Stimulated activated CD4-positive, alpha-beta T cell treated with anti-CD3 and anti-CD28 coated beads, Interleukin-4, amount 100 ng/mL, for 4 hours (primary cell): ENCODE data around the gene SPACDR.
"Not testable (repeated sequence)": the region's sequence is repeated elsewhere in the genome, so short reads cannot be mapped to it uniquely, and the experiment has no call there.

Experiments
- DNase-seq, 2 experiments: peaks; one replicate each; pipeline ENCODE4 v3.0.0-alpha.2; 2020

SPACDR gene

DNA sequence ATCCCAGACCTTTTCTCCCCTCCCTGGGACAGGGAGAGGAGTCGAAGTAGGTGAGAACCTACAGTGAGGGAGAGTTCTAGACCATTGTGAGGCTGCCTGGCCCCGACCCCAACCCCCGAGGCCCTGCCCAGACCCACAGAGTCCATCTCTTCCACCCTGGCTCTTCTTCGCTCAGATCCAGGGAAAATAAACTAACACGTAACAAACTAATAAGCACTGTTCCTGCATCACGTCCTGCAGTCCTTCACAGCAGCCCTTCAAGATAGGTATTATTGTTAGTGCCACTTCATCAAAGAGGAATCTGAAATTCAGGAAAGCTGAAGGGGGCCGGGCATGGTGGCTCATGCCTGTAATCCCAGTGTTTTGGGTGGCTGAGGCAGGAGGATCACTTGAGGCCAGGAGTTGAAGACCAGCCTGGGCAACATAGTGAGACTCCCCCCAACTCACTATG is at the start of gene SPACDR:
TSS of gene SPACDR (minus strand) at position 51 of the 451 bp plus-strand sequence. CDS start 235 bp downstream, outside the sequence.
- no peak for DNase-seq

- no peak for DNase-seq
Observed at GRCh38 chr7:100513212-100513810, 49.3 kb upstream of the SPACDR start.

GRCh38 chr7:100510437-100511239 is 46.6 kb upstream of the SPACDR start:
- no peak for DNase-seq

DNA sequence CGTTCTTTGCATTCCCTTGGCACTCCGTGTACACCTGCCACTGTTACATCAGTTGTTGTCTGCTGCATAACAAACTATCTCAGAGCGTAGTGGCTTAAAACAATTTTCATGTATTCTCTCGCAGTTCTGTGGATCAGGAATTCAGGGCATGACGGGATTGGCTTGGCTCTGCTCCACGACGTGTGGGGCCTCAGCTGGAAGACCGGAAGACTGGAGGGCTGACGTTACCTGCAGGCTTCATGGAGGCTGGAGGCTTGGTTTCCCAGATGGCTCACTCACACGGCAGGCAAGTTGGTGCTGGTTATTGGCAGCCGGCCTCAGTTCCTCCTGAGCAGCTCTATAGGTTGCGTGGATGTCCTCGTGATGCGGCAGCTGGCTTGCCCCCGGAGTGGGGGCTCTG is 45.2 kb upstream of the SPACDR start:
- DNase-seq, result no peak

- no peak for DNase-seq
Observed at GRCh38 chr7:100506356-100506923, 42.4 kb upstream of the SPACDR start.

- no peak for DNase-seq
Observed at GRCh38 chr7:100504887-100505611, 41.0 kb upstream of the SPACDR start.

DNA sequence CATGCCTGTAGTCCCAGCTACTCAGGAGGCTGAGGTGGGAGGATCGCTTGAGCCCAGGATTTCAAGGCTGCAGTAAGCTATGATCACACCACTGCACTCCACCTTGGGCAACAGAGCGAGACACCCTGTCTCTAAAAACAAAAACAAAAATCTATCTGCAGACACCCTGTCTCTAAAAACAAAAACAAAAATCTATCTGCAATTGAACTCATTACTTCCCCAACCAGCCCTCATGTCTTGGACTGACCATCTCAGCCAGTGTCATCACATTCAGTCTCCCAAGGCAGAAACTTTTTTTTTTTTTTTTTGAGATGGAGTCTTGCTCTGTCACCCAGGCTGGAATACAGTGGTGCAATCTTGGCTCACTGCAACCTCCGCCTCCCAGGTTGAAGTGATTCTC is 40.0 kb upstream of the SPACDR start:
- DNase-seq, result not testable (repeated sequence)

- not testable (repeated sequence) for DNase-seq
Observed at GRCh38 chr7:100500743-100501142, 36.7 kb upstream of the SPACDR start.

DNA sequence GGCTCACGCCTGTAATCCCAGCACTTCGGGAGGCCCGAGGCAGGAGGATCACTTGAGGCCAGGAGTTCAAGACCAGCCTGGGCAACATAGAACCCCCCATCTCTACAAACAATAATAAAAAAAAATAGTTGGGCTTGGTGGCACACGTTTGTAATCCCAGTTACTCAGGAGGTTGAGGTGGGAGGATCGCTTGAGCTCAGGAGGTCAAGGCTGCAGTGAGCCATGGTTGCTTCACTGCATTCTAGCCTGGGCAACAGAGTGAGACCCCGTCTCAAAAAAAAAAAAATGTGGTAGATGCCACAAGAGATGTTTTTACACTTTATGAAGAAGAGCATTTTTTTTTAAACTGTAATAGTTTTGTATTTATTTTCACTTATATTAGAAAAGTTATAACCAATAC is 32.4 kb upstream of the SPACDR start:
- DNase-seq, result no peak

DNA sequence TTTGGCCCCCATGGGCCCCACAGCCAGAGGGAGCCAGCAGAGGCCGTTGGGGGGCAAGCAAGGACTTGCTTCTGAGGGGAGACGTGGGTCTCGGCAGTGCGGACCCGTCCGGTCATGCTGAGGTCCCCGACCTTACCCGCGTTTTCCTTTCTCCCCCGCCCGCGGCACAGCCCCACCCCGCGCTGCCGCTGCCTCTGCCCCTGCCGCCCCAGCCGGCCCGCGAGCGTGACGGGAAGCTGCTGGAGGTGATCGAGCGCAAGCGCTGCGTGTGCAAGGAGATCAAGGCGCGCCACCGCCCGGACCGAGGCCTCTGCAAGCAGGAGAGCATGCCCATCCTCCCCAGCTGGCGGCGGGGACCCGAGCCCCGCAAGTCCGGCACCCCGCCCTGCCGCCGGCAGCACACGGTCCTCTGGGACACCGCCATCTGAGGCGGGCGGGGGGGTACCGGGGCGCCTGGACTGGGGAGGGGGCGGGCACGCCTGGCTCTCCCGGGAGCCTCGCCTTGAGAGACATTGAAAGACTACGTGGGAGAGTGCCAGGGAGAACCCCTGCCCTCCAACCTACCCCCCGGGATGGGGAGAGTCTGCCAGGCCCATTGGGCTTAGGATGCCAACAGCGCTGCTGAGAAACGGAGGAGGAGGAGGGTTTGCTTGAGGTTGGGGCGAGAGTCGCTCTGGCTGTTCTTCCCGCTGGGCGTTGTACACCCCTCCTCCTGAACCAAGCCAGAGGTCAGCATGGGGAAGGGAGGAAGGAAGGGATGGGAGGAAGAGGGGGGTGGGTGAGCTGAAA is 29.6 kb upstream of the SPACDR start:
- peak; percentile 44 to 66 for DNase-seq

DNA sequence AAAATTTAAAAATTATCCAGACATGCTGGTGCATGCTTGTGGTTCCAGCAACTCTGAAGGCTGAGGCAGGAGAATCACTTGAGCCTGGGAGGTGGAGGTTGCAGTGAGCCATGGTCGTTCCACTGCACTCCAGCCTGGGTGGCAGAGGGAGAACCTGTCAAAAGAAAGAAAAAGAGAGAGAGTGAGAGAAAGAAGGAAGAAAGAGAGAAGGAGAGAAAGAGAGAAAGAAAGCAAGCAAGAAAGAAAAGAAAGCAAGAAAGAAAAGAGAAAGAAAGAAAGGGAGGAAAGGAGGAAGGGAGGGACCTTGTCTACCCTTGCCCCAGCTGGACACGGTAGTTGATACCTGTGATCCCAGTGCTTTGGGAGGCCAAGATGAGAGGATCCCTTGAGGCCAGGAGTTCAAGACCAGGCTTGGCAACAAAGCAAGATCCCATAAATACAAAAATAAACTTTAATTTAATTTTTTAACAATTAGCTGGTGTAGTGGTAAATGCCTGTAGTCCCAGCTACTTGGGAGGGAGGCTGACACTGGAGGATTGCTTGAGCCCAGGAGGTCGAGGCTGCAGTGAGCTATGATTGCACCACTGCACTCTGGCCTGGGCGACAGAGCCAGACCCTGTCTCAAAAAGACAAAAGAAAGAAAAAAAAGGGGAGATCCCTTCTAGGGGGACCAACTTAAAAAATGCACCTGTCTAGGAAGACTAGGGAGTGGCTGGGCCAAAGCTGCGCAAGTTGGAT is 28.8 kb upstream of the SPACDR start:
- DNase-seq, result no peak

DNA sequence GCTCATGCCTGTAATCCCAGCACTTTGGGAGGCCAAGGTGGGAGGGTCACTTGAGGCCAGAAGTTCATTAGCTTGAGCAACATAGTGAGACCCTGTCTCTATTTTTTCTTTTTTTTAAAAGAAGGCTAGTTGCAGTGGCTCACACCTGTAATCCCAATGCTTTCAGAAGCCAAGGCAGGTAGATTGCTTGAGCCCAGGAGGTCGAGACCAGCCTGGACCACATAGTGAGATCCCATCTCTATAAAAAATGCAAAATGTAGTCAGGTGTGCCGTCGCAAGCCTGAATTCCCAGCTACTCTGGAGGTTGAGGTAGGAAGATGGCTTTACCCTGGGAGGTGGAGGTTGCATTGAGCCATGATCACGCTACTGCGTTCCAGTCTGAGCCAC is 27.1 kb upstream of the SPACDR start:
- DNase-seq, result no peak

GRCh38 chr7:100490483-100491191 is 26.6 kb upstream of the SPACDR start:
- DNase-seq, result no peak

DNA sequence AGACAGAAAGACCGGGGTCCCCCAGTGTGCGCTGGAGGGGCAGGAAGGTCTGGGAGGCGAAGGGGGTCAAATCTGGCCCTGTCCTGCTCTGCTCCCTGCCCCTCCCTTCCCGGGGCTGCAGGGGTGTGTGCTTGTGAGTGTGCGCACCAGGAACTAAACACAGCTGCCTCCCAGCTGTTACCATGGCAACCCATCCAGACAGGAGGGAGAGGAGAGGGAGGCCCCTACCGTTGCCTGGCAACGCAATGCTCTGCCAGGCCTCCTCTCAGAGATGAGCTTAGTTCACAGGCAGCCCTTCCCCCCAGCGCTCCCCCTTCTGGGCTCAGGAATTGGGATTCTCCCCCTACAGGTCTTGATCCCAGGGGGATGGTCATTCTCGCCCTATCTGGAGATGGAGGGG is 25.8 kb upstream of the SPACDR start:
- no peak for DNase-seq

DNA sequence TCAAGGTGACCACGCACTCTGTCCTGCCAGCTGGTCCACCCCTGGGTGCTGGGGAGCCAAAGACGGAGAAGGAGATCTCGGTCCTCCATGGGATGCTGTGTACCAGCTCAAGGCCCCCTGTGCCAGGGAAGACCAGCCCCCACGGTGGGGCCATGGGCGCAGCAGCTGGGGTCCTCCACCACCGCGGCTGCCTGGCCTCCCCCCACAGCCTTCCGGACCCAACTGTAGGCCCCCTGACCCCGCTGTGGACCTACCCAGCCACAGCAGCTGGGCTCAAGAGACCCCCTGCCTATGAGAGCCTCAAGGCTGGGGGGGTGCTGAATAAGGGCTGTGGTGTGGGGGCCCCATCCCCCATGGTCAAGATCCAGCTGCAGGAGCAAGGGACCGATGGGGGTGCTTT is 25.1 kb upstream of the SPACDR start:
- DNase-seq, result no peak

DNA sequence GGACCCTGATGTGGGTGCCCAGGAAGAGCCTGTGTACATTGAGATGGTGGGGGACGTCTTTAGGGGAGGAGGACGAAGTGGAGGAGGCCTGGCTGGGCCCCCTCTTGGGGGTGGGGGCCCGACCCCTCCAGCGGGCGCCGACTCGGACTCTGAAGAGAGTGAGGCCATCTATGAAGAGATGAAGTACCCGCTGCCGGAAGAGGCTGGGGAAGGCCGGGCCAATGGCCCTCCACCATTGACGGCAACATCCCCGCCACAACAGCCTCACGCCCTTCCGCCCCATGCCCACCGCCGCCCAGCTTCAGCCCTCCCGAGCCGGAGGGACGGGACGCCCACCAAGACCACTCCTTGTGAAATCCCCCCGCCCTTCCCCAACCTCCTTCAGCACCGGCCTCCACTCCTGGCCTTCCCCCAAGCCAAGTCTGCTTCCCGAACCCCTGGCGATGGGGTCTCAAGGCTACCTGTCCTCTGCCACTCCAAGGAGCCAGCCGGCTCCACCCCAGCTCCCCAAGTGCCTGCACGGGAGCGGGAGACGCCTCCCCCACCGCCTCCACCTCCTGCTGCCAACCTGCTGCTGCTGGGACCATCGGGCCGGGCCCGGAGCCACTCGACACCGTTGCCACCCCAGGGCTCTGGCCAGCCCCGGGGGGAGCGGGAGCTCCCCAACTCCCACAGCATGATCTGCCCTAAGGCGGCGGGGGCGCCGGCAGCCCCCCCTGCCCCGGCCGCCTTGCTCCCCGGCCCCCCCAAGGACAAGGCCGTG is 24.5 kb upstream of the SPACDR start:
- no peak for DNase-seq

DNA sequence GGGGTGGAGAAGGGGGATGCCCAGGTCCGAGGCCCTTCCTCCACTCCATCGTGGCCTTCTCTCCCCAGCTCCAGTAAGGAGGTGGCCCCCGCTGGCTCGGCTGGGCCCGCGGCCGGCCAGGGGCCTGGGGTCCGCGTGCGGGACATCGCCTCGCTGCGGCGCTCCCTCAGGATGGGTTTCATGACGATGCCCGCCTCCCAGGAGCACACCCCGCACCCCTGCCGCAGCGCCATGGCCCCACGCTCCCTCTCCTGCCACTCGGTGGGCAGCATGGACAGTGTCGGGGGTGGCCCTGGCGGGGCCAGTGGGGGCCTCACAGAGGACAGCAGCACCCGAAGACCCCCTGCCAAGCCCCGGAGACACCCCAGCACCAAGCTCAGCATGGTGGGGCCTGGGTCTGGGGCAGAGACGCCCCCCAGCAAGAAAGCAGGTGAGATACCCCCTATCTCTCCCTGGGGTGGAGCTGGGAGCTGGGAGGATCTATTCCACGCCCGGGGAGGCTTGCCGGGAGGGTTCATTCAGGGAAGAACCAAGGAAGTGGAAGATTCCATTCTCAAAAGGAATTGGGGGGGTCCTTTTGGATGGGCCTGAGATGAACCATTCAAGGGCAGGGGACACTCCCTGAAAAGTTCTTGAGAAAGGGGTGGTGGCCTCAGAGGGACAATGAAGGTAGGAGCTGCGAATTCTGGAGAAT is 22.8 kb upstream of the SPACDR start:
- no peak for DNase-seq

DNA sequence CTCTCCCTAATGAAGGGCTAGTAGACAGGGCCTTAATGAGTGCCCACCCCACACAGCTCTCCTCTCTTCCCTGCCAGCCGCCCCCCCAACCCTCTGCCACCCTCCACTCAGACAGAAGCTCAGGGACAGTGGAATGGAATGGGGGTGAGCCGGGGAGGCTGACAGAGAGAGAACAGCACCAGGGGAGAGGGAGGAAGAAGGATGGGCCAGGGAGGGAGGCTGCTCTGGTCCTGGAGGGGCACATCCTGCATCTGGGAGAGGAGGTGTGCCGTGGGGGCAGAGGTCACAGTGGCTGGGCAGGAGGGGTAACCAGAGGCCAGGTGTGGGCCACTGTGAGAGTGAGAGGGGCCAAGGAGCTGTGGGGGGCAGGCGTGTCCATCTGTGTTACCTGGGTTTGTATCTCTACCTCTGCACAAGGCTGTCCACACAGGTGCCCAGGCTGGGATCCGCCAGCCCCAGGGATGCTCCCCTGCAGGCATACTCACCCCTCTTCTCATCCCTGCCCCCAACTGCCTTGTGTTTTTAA is 22.1 kb upstream of the SPACDR start:
- no peak for DNase-seq

GRCh38 chr7:100485471-100485876 is 21.4 kb upstream of the SPACDR start:
- no peak for DNase-seq

GRCh38 chr7:100484673-100485045 is 20.6 kb upstream of the SPACDR start:
- no peak for DNase-seq
